ENCODE measurements around the gene OR5B21.

DNA sequence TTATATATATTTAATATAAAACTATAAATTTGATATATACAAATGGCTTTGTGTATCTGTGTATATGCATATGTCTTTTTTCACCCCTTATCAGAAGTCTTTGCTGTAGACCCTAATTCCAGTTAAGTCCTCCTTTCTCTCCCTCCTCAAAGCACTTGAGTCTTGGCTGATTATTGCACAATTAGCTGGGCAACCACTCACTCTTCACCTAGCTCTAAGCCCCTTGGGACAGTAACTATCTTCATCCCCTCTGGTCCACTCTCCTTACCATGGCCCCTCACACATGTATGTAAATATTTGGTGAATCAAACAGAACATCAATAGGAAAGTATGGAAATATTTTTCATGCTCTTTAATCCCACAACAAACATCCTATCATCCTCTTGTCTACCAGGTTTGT is 909 bp upstream of the OR5B21 start:
- TF ChIP-seq FOXM1 (IDR thresholded peaks at IDR 0.05; ENCODE audit: borderline replicate concordance) (no peak), SP1 (IDR thresholded peaks at IDR 0.05) (no peak), LEF1 (IDR thresholded peaks at IDR 0.05; ENCODE audit: borderline replicate concordance) (no peak), BHLHE40 (IDR thresholded peaks at IDR 0.05; ENCODE audit: borderline replicate concordance) (no peak), ZNF384 (IDR thresholded peaks at IDR 0.05) (no peak), TARDBP (IDR thresholded peaks at IDR 0.05) (no peak), ARNT (IDR thresholded peaks at IDR 0.05) (no peak), SUZ12 (IDR thresholded peaks at IDR 0.05) (no peak), HDGF (IDR thresholded peaks at IDR 0.05; ENCODE audit: borderline replicate concordance) (no peak)
- TF ChIP-seq, protein P1, sequence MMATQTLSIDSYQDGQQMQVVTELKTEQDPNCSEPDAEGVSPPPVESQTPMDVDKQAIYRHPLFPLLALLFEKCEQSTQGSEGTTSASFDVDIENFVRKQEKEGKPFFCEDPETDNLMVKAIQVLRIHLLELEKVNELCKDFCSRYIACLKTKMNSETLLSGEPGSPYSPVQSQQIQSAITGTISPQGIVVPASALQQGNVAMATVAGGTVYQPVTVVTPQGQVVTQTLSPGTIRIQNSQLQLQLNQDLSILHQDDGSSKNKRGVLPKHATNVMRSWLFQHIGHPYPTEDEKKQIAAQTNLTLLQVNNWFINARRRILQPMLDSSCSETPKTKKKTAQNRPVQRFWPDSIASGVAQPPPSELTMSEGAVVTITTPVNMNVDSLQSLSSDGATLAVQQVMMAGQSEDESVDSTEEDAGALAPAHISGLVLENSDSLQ (IDR thresholded peaks at IDR 0.05) = no peak

Measured in HEK293T (cell line).